PFSK-1 (cell line): ENCODE measurements around the gene TMEM120B.

ENCODE experiments used
- POLR2AphosphoS5 ChIP-seq: IDR thresholded peaks from 2 replicates; pipeline ENCODE4 v1.6.1; 2012; ENCODE audit warnings: low read depth, mild to moderate bottlenecking, control low read depth, low read length, moderate library complexity
- REST ChIP-seq, 2 experiments: IDR thresholded peaks; 2 replicates each; pipeline versions ENCODE4 v1.6.1 to v1.8.0; 2011 to 2012; ENCODE audit warnings: low read depth in 2 of 2, low read length in 2 of 2, control low read depth in 1 of 2, inconsistent platforms in 1 of 2, mild to moderate bottlenecking in 1 of 2, moderate library complexity in 1 of 2; ENCODE audit not compliant: insufficient read depth in 1 of 2

GRCh38 chr12:121811434-121812319 is 99.1 kb downstream of the TMEM120B start:
- TF ChIP-seq POLR2AphosphoS5 (no peak; the same call in 1 of the 2 replicates), REST (IDR thresholded peaks at IDR 0.05; ENCODE audit: insufficient read depth in 1 of 2, low read depth in 2 of 2, low read length in 2 of 2) (no peak)
